Ishikawa (cell line): ENCODE results near the gene SLC25A42.

Experiments
- CEBPB ChIP-seq: IDR thresholded peaks from 2 replicates; pipeline ENCODE4 v1.6.1; 2012
- CREB1 ChIP-seq: IDR thresholded peaks from 2 replicates; pipeline ENCODE4 v1.6.1; 2012; ENCODE audit warnings: low read depth
- EGR1 ChIP-seq: IDR thresholded peaks from 2 replicates; pipeline ENCODE4 v1.6.1; 2012
- EP300 ChIP-seq: IDR thresholded peaks from 2 replicates; pipeline ENCODE4 v1.6.1; 2012; ENCODE audit warnings: borderline replicate concordance
- FOXM1 ChIP-seq: IDR thresholded peaks from 2 replicates; pipeline ENCODE4 v1.6.1; 2012; ENCODE audit warnings: low read depth, borderline replicate concordance
- NFIC ChIP-seq: IDR thresholded peaks from 2 replicates; pipeline ENCODE4 v1.6.1; 2012
- RAD21 ChIP-seq: IDR thresholded peaks from 2 replicates; pipeline ENCODE4 v1.6.1; 2012; ENCODE audit warnings: low read depth
- TAF1 ChIP-seq: IDR thresholded peaks from 2 replicates; pipeline ENCODE4 v1.6.1; 2012; ENCODE audit warnings: low read depth, mild to moderate bottlenecking
- TCF12 ChIP-seq: IDR thresholded peaks from 2 replicates; pipeline ENCODE4 v1.6.1; 2012; ENCODE audit warnings: low read depth
- TEAD4 ChIP-seq: IDR thresholded peaks from 2 replicates; pipeline ENCODE4 v1.6.1; 2012
- YY1 ChIP-seq: IDR thresholded peaks from 2 replicates; pipeline ENCODE4 v1.6.1; 2012; ENCODE audit warnings: low read depth
- ZBTB7A ChIP-seq: IDR thresholded peaks from 2 replicates; pipeline ENCODE4 v1.6.1; 2012; ENCODE audit warnings: low read depth
- TF ChIP-seq, protein P1 (sequence below): IDR thresholded peaks from 2 replicates; pipeline ENCODE4 v1.6.1; 2012
- TF ChIP-seq, protein P2 (sequence below): IDR thresholded peaks from 2 replicates; pipeline ENCODE4 v1.6.1; 2012
- TF ChIP-seq, protein P3 (sequence below): IDR thresholded peaks from 2 replicates; pipeline ENCODE4 v1.6.1; 2012; ENCODE audit warnings: low read depth, mild to moderate bottlenecking

The SLC25A42 gene

DNA sequence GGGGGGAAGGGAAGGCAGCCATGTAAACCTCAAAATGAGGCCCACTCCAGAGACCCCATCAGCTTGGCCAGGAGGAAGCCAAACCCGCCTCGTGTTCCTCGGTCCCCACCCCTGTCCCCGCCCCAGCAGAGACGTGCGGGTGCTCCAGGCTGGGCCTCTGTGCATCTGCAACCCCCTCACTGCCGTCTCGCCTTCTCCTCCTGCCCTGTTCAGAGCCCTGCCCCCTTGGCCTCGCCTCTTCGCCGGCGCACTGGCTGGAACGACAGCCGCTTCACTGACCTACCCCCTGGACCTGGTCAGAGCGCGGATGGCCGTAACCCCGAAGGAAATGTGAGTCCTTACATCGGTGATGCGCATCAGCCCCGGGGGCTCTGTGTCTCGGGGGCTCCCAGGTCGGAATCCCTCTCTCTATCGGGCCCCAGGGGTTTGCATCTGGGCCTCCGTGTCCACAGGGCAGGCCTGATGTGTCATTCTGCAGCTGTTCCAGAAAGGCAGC lies 42.3 kb downstream of the SLC25A42 start:
- TF ChIP-seq FOXM1 (no peak), TEAD4 (no peak), RAD21 (no peak), TCF12 (no peak), ZBTB7A (no peak), EP300 (no peak), CREB1 (no peak), YY1 (no peak), NFIC (no peak), EGR1 (no peak), TAF1 (no peak), CEBPB (no peak)
- TF ChIP-seq, protein P1, sequence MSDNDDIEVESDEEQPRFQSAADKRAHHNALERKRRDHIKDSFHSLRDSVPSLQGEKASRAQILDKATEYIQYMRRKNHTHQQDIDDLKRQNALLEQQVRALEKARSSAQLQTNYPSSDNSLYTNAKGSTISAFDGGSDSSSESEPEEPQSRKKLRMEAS: no peak
- TF ChIP-seq, protein P2, sequence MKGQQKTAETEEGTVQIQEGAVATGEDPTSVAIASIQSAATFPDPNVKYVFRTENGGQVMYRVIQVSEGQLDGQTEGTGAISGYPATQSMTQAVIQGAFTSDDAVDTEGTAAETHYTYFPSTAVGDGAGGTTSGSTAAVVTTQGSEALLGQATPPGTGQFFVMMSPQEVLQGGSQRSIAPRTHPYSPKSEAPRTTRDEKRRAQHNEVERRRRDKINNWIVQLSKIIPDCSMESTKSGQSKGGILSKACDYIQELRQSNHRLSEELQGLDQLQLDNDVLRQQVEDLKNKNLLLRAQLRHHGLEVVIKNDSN: no peak
- TF ChIP-seq, protein P3, sequence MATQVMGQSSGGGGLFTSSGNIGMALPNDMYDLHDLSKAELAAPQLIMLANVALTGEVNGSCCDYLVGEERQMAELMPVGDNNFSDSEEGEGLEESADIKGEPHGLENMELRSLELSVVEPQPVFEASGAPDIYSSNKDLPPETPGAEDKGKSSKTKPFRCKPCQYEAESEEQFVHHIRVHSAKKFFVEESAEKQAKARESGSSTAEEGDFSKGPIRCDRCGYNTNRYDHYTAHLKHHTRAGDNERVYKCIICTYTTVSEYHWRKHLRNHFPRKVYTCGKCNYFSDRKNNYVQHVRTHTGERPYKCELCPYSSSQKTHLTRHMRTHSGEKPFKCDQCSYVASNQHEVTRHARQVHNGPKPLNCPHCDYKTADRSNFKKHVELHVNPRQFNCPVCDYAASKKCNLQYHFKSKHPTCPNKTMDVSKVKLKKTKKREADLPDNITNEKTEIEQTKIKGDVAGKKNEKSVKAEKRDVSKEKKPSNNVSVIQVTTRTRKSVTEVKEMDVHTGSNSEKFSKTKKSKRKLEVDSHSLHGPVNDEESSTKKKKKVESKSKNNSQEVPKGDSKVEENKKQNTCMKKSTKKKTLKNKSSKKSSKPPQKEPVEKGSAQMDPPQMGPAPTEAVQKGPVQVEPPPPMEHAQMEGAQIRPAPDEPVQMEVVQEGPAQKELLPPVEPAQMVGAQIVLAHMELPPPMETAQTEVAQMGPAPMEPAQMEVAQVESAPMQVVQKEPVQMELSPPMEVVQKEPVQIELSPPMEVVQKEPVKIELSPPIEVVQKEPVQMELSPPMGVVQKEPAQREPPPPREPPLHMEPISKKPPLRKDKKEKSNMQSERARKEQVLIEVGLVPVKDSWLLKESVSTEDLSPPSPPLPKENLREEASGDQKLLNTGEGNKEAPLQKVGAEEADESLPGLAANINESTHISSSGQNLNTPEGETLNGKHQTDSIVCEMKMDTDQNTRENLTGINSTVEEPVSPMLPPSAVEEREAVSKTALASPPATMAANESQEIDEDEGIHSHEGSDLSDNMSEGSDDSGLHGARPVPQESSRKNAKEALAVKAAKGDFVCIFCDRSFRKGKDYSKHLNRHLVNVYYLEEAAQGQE: no peak

DNA sequence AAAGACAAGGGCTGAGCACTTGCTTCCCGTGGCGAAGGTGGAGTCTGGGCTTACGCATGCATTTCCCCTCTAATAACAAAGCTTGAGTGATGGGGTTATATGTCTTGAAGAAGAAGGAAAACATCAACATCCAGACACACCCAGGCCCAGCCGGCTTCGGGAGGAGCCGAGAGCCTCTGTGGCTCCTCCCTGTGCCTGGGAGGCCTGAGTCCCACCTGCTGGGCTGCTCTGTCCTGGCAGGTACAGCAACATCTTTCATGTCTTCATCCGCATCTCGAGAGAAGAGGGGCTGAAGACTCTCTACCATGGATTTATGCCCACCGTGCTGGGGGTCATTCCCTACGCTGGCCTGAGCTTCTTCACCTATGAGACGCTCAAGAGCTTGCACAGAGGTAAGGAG lies 43.9 kb downstream of the SLC25A42 start:
- TF ChIP-seq TCF12: no peak
- TF ChIP-seq, protein P2: no peak
- TF ChIP-seq TAF1: no peak
- TF ChIP-seq NFIC: no peak
- TF ChIP-seq, protein P3: no peak
- TF ChIP-seq EGR1: no peak
- TF ChIP-seq CEBPB: no peak
- TF ChIP-seq YY1: no peak
- TF ChIP-seq, protein P1: no peak
- TF ChIP-seq RAD21: no peak
- no peak for TF ChIP-seq FOXM1

DNA sequence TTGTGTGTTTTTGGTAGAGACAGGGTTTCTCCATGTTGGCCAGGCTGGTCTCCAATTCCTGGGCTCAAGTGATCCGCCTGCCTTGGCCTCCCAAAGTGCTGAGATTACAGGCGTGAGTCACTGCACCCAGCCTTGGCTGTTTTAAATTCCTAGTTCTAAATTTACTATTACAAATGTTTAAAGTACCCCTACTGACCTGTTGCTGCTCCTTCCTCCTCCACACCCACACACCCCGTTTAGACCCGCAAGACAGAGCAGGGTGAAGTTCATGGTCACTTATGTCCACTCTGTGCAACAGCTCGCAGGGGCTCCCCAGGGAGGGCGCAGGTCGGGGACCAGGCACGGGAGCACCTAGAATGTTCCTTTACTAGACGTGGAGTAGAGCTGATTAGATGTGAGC lies 45.8 kb downstream of the SLC25A42 start:
- TF ChIP-seq CREB1 (no peak), TCF12 (no peak), YY1 (no peak)

DNA sequence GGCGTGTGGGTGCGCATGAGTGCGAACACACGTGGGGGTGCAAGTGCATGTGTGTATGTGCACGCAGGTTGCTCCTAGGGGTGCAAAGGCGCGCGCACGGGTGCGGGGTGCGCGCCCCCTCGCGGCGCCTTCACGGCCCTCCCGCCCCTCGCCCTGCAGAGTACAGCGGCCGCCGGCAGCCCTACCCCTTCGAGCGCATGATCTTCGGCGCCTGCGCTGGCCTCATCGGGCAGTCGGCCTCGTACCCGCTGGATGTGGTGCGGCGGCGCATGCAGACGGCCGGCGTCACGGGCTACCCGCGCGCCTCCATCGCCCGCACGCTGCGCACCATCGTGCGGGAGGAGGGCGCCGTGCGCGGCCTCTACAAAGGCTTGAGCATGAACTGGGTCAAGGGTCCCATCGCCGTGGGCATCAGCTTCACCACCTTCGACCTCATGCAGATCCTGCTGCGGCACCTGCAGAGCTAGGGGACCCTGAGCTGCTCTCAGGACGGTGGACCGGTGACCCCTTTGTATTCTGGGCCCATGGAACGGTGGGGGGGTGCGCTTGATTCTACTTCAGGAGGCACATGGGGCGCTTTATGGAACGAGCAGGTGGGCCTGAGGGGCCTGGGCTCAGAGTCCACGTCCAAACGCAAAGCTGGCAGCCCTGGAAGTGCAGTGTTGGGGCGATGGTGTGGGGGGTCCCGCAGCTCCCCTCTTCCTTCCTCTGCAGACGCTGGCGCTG lies 46.8 kb downstream of the SLC25A42 start:
- no peak for TF ChIP-seq CEBPB
- no peak for TF ChIP-seq YY1

DNA sequence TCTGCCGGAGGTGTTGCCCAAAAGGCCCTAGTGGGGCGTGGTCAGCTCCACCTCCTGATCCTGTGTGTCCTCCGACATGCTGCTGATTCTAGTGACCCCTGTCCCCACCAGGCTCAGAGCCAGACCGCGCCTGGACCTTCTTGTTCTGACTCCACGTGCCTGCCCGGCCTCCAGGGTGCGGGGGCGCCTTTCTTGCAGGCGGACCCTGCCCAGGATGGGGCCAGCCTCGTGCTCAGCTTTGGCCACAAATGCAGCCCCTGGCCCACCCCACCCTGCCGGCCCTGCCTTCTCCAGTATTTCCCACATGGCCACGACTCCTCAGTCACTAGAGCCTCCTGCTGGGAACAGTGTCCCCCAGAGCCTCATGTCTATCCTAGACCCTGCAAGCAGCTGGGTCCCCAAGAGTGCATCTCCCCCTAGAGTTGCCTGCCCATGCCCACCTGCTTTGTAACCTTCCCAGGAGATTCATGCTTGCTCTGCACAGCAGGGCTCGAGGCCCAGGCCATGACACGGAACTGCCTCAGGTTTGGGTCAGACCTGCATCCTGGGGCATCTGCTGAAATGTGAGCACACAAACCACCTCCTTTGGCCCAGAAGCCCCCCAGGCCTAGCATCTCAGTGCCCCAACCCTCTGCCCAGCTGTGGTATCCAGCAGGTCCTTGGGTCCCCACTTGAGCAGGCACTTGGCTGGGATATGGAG lies 47.5 kb downstream of the SLC25A42 start:
- TF ChIP-seq, protein P2: no peak
- TF ChIP-seq CEBPB (no peak), CREB1 (no peak), TEAD4 (no peak)
- TF ChIP-seq, protein P3: no peak
- TF ChIP-seq, protein P1: no peak
